SU-DHL-6 (cell line): Measurements from ENCODE around the gene GABBR2.

Source experiments
- CTCF ChIP-seq: fragments of 200-600 bp; sonication (generic); IDR thresholded peaks from one replicate; pipeline ENCODE4 v1.5.1; 2017; ENCODE audit warnings: antibody characterized with exemption, mild to moderate bottlenecking, low read length, moderate library complexity; ENCODE audit not compliant: insufficient read depth, poor library complexity, severe bottlenecking
- EZH2phosphoT487 ChIP-seq: fragments of 200-600 bp; sonication (generic), shearing (Covaris generic); conservative IDR thresholded peaks from 2 replicates; pipeline ENCODE4 v1.6.1; 2018; ENCODE audit warnings: mild to moderate bottlenecking, antibody characterized with exemption, low read length, moderate library complexity, mixed read lengths

GRCh38 chr9:98602839-98603500 is 105.8 kb downstream of the GABBR2 start:
- TF ChIP-seq CTCF (no peak), EZH2phosphoT487 (no peak)
